ENCODE results near the gene EDEM3.

DNA sequence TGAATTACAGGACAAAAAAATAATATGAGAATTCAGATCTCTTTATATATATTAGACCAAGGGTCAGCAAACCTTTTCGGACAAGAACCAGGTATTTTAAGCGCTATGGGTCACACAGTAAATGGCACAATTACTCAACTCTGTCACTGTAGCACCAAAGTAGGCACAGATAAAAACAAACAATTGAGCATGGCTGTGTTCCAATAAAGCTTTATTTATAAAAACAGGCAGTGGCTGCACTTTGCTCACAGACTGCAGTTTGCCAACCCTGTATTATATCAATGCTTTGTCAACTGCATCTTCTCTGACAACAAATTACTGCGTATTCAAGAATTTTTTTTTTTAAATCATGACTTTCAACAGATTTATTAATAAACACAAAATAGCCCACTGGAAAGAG lies 29.8 kb downstream of the EDEM3 start:
- TF ChIP-seq POLR2A (IDR thresholded peaks at IDR 0.05) (no peak), POLR2AphosphoS5 (IDR thresholded peaks at IDR 0.05; ENCODE audit: insufficient read depth in 1 of 2, low read depth in 1 of 2) (no peak)
- TF ChIP-seq, protein P1, sequence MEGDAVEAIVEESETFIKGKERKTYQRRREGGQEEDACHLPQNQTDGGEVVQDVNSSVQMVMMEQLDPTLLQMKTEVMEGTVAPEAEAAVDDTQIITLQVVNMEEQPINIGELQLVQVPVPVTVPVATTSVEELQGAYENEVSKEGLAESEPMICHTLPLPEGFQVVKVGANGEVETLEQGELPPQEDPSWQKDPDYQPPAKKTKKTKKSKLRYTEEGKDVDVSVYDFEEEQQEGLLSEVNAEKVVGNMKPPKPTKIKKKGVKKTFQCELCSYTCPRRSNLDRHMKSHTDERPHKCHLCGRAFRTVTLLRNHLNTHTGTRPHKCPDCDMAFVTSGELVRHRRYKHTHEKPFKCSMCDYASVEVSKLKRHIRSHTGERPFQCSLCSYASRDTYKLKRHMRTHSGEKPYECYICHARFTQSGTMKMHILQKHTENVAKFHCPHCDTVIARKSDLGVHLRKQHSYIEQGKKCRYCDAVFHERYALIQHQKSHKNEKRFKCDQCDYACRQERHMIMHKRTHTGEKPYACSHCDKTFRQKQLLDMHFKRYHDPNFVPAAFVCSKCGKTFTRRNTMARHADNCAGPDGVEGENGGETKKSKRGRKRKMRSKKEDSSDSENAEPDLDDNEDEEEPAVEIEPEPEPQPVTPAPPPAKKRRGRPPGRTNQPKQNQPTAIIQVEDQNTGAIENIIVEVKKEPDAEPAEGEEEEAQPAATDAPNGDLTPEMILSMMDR (IDR thresholded peaks at IDR 0.05): no peak

All from vagina (tissue), 2 donors.